Measurements from ENCODE around the gene OOEP. TPM values are rescaled to one million over a fixed set of nuclear protein-coding genes. Genes with fewer than 3 reads are reported as not detected.

Gene OOEP
- polyA plus RNA-seq, 1 of the 3 experiments (the other 2 are of a cell fraction) = not detected

Small RNA genes within 50 kb of the gene (small RNA-seq; reads per million reads assigned to genes)
- gene RPL39P3 = 0 to 5.7 (median 0) reads per million in 7 experiments

Other genes with a start within 250 kb of the OOEP start
- gene KHDC1L, start 144.4 kb downstream of the OOEP start, polyA plus RNA-seq (2012; rRNA removed) = 0.16 and 0.18 TPM in 2 replicates
- 6.0 and 6.6 TPM in 2 replicates for gene KHDC1, start 106.7 kb downstream of the OOEP start, polyA plus RNA-seq (2012; rRNA removed)
- not detected in 2 replicates for gene DPPA5, start 15.6 kb downstream of the OOEP start, polyA plus RNA-seq (2012; rRNA removed)
- not detected in 2 replicates for gene KHDC3L, start 7.2 kb downstream of the OOEP start, polyA plus RNA-seq (2012; rRNA removed)
- gene DDX43, start 24.9 kb upstream of the OOEP start, polyA plus RNA-seq (2012; rRNA removed) = not detected in 2 replicates
- 0.02 TPM in 1 of 2 replicates, not detected in the other for gene CGAS, start 82.4 kb upstream of the OOEP start, polyA plus RNA-seq (2012; rRNA removed)
- 9.9 and 11.4 TPM in 2 replicates for gene MTO1, start 91.8 kb upstream of the OOEP start, polyA plus RNA-seq (2012; rRNA removed)
- gene EEF1A1, start 151.1 kb upstream of the OOEP start, polyA plus RNA-seq (2012; rRNA removed) = 10,787 and 14,148 TPM in 2 replicates

All from SK-N-SH (cell line).